ENCODE results near the gene OLFML1.

The OLFML1 gene

GRCh38 chr11:7559398-7560283 is 74.3 kb downstream of the OLFML1 start:
- no peak for DNase-seq (ENCODE audit: low spot score)
